ENCODE measurements around the gene KLHDC7B. TPM values are rescaled to one million over a fixed set of nuclear protein-coding genes. Genes with fewer than 3 reads are reported as not detected.

KLHDC7B gene
- total RNA-seq (2022; extraction: Qiagen RNA extraction; ENCODE audit: low read depth) = 0.03 TPM in 2 of 5 replicates, not detected in the others

DNA sequence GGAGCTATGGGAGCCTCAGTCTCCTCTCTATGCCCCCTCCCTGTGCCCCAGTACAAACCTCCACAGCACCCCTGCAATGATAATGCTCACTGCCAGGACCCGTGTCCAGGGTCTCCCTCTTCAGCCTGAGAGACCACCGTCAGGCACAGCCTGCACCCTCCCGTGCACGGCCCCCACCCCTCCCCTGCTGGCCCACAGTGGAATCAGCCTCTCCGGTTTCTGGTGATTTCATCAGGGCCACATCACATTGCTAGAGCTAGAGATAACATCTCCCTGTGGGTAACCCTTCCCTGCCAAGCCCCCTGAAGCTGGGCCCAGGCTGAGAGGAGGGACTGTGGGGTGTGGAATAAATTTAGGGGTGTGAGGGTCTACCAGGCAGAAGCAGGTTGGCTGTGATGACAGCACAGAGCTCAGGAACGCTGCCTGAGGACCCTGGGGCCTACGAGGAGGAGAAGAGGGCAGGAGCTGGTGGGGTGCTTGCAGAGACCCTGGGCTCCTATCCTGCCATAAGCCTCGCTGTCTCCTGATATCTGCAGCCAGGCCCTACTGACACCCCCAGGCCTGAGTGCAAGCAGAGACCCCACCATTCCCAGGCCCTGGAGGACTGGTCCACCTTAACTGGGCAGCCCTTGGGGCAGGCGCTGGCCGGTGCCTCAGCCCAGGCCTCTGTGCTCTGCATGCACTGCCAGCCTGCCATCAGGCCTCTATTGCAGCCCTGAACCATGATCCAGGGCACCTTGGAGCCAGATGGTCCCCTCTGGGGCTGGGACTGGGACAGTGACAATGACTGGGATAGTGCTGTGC, at the start of gene KLHDC7B:
KLHDC7B (plus strand) TSS at position 378 of the 804 bp plus-strand sequence; CDS start at position 723, 345 bp downstream.

DNA sequence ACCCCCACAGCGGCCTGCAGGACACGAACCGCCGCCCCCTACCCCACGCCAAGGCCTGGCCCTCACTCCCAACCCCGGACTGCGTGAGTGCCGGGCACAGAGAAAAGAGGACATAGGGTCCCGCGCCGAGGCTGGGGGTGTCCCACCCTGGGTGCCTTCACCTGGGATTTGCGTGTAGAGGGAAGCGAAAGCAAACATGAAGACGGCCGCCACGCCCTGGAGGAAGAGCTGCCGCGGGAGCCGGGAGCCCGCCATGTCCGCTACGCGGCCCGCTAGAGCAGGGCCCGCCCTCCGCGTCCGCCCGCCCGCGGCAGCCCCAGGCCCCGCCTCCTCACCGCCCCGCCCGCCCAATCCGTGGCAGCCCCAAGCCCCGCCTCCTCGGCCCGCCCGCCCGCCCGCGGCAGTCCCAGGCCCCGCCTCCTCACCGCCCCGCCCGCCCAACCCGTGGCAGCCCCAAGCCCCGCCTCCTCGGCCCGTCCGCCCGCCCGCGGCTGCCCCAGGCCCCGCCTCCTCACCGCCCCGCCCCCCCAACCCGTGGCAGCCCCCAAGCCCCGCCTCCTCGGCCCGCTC, 38.2 kb upstream of the KLHDC7B start, which contains the start of gene LMF2:
LMF2 (minus strand) TSS at position 282 of the 570 bp plus-strand sequence; CDS start at position 255, 27 bp downstream.

DNA sequence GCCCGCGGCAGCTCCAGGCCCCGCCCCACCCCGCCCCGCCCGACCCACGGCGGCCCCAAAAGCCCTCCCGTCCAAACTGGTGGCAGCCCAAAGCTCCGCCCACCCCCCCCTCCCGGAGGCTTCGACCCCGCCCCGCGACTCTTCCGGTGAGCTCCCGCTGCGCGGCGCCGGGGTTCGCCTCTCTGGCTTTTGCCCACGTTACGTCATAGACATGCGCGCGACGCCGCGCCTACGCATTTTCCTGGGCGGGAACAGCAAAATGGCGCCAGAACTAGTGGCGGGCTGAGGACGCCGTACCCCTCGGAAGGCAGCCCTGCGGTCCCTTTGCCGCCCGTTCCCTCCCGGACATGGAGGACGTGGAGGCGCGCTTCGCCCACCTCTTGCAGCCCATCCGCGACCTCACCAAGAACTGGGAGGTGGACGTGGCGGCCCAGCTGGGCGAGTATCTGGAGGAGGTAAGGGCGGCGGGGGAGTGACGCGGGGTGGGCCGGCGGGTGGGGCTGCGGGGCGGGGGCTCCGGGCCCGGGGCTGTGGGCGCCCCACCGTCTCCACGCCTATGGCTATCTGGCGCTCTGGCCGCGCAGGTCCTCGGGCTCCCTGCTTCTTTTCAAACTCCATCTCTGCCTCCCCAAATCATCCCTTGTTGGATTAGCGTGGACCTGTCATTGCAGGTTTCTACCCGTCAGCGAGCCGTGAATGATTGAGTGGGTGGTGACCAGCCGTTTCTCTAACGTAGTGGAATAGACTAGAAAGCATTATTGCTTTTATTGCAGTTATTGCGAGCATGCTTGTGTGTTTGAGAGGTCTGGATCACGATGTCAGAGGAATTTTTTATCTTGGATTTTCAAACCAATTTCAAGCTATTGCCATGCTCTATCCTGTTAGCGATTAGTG, 37.5 kb upstream of the KLHDC7B start, which contains the start of gene NCAPH2:
NCAPH2 (plus strand) TSS at position 234 of the 894 bp plus-strand sequence; CDS start at position 348, 114 bp downstream.

GRCh38 chr22:50525104-50525857, 20.4 kb upstream of the KLHDC7B start, which contains the start of gene SCO2:
Gene SCO2, minus strand, starts transcription at chr22:50525598. Its CDS starts 1,187 bp downstream, at chr22:50524411.

GRCh38 chr22:50529897-50530579, 15.7 kb upstream of the KLHDC7B start, which contains the start of gene TYMP:
Gene TYMP, minus strand, starts transcription at chr22:50530012. Its CDS starts 303 bp downstream, at chr22:50529709.

DNA sequence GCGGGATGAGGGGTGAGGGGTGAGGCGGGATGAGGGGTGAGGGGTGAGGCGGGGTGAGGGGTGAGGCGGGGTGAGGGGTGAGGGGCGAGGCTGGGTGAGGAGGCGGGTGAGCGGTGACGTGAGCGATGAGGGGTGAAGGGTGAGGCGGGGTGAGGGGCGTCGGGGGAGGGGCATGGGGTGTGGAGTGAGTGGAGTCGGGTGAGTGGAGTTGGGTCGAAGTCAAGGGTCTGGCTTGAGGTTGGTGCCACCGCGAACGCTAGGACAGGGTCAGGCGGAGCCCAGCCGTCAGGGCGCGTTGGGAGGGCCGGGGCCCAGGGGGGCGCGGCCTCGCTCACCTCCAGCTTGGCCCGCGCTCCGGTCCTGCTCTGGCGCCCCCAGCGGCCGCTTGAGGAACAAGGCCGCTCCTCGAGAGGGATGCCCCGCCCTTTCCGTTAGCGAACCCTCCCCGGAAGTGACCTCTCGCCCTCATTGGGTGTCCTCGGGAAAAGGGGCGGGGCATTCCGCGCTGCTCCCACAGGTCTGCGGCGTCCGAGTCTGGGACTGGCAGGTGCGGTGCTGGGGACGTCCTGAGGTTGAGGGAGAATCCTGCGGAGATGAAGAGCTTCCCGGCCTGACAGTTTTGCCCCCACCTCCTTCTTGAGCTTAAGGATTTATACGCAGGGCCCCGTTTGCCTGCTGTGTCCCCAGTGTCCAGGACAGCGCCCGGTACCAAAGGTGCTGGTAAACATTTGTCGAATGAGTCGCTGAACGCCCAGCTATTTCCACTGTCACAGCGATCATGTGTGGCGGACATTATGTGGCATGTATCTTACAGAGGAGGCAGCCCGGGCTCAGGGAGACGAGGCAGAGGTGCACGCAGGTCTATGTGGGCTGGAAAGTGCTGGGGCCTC, 17.1 kb downstream of the KLHDC7B start, which contains the start of gene SYCE3:
SYCE3 (minus strand) TSS at position 397 of the 890 bp plus-strand sequence. CDS start 6,514 bp downstream, outside the sequence.

DNA sequence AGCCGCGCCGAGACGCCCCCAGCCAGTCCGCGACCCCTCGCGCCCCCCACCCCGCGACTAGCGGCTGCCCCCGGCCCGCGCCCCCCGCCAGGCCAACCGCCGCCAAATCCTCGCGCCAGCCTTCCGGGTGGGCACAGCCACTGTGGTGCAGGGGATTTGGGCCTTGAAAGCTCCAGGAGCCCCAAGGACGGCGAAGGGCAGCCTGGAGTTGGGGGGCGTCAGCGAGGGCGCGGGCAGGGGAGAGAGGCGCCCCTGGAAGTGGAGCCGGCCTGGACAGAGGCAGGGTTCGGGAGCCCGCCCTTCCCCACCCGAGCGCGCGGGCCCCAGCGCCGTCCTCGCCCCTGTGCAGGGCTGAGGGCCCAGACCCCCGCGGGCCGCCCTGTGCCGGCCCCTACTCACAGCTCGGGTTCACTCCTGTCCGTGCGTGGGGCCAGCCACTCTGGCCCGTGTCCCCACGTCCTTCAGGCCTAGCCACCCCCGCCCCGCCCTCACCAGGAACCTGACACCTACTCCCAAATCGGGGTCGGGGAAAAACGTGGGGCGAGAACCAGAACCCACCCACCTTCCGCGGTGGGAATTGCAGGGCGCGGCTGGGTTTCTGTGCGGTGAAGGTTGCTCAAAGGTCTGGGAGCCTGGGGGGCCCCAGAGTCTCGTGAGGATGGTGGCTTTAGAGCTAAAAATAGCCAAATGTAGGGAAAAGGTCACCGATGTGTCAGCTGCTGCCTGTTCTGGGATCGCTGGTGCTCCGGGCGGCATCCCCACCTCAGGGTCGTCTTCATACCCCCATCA, 32.5 kb downstream of the KLHDC7B start, which contains the start of gene CPT1B:
CPT1B (minus strand) TSS at position 441 of the 789 bp plus-strand sequence. CDS start 512 bp downstream, outside the sequence.

DNA sequence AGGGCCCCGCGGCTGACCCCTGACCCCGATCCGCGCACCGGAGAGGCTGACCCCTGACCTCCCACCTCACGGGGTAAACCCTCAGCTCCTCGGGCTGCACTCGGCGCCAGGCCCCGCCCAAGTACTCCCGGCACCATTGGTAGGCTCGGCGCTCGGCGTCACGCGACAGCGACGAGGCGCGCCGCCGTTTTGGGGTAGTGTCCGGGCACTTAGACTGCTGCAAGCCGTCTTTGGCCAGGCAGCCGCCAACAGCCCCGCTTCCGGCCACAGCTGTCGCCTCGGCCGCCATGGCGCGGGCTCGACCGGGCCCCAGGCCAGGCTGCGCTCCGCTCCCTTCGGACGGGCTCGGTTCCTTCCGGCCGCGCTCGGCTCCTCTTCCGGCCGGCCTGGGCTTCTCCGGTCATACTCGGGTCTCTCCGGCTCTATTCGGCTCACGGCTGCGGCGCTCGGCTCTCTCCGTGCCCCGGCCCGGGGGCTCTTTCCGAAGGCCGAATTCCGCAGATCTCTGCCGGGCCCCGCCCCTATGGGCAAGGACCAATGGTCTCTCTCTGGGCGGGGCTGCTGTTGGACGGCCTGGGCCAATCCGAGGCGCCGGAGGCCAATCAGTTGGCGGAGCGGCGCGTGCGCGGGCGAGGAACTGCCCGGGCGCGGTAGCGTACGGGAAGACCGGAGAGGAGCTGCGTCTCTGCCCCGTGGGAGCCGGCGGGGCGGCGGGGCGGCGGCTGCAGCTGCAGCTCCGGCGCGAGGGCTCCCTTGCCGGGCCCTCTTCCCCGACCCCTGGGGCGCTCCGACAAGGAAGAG, 37.0 kb downstream of the KLHDC7B start, which contains the start of gene CHKB:
CHKB (minus strand) TSS at position 357 of the 801 bp plus-strand sequence; CDS start at position 289, 68 bp downstream.

GRCh38 chr22:50600538-50600937, 54.8 kb downstream of the KLHDC7B start, which contains the start of gene MAPK8IP2:
Gene MAPK8IP2, plus strand, starts transcription at chr22:50600793. Its CDS starts 26 bp downstream, at chr22:50600819.

Other genes with a start within 250 kb of the KLHDC7B start
- 85.8 to 126 TPM (median 108 TPM) in 5 replicates for gene PLXNB2, start 238.3 kb upstream of the KLHDC7B start, total RNA-seq (2022; extraction: Qiagen RNA extraction; ENCODE audit: low read depth)
- gene DENND6B, start 218.9 kb upstream of the KLHDC7B start, total RNA-seq (2022; extraction: Qiagen RNA extraction; ENCODE audit: low read depth) = 2.1 to 3.3 TPM (median 2.7 TPM) in 5 replicates
- 9.1 to 13.3 TPM (median 12.2 TPM) in 5 replicates for gene PPP6R2, start 202.6 kb upstream of the KLHDC7B start, total RNA-seq (2022; extraction: Qiagen RNA extraction; ENCODE audit: low read depth)
- 16.2 to 27.1 TPM (median 24.2 TPM) in 5 replicates for gene SBF1, start 70.9 kb upstream of the KLHDC7B start, total RNA-seq (2022; extraction: Qiagen RNA extraction; ENCODE audit: low read depth)
- 0.31 to 0.77 TPM (median 0.56 TPM) in 5 replicates for gene ADM2, start 64.4 kb upstream of the KLHDC7B start, total RNA-seq (2022; extraction: Qiagen RNA extraction; ENCODE audit: low read depth)
- gene MIOX, start 59.0 kb upstream of the KLHDC7B start, total RNA-seq (2022; extraction: Qiagen RNA extraction; ENCODE audit: low read depth) = not detected in 5 replicates
- 28.1 to 51.7 TPM (median 41.4 TPM) in 5 replicates for gene LMF2, start 38.2 kb upstream of the KLHDC7B start, total RNA-seq (2022; extraction: Qiagen RNA extraction; ENCODE audit: low read depth)
- 31.1 to 37.8 TPM (median 35.9 TPM) in 5 replicates for gene NCAPH2, start 37.7 kb upstream of the KLHDC7B start, total RNA-seq (2022; extraction: Qiagen RNA extraction; ENCODE audit: low read depth)
- gene SCO2, start 20.3 kb upstream of the KLHDC7B start, total RNA-seq (2022; extraction: Qiagen RNA extraction; ENCODE audit: low read depth) = 4.4 to 8.2 TPM (median 6.7 TPM) in 5 replicates
- gene TYMP, start 15.9 kb upstream of the KLHDC7B start, total RNA-seq (2022; extraction: Qiagen RNA extraction; ENCODE audit: low read depth) = 10.8 to 21.9 TPM (median 18.6 TPM) in 5 replicates
- gene SYCE3, start 17.0 kb downstream of the KLHDC7B start, total RNA-seq (2022; extraction: Qiagen RNA extraction; ENCODE audit: low read depth) = 0.56 to 0.66 TPM (median 0.58 TPM) in 3 of 5 replicates, not detected in the others
- 7.5 to 14.2 TPM (median 13.8 TPM) in 5 replicates for gene CPT1B, start 32.5 kb downstream of the KLHDC7B start, total RNA-seq (2022; extraction: Qiagen RNA extraction; ENCODE audit: low read depth)
- 14.3 to 23.0 TPM (median 18.5 TPM) in 5 replicates for gene CHKB, start 37.0 kb downstream of the KLHDC7B start, total RNA-seq (2022; extraction: Qiagen RNA extraction; ENCODE audit: low read depth)
- gene MAPK8IP2, start 54.9 kb downstream of the KLHDC7B start, total RNA-seq (2022; extraction: Qiagen RNA extraction; ENCODE audit: low read depth) = 2.2 to 4.2 TPM (median 3.8 TPM) in 5 replicates
- gene ARSA, start 82.3 kb downstream of the KLHDC7B start, total RNA-seq (2022; extraction: Qiagen RNA extraction; ENCODE audit: low read depth) = 15.6 to 27.5 TPM (median 19.6 TPM) in 5 replicates
- gene SHANK3, start 126.9 kb downstream of the KLHDC7B start, total RNA-seq (2022; extraction: Qiagen RNA extraction; ENCODE audit: low read depth) = 3.0 to 6.1 TPM (median 4.6 TPM) in 5 replicates
- gene ACR, start 192.3 kb downstream of the KLHDC7B start, total RNA-seq (2022; extraction: Qiagen RNA extraction; ENCODE audit: low read depth) = 0.25 TPM in 1 of 5 replicates, not detected in the others
- gene RABL2B, start 237.7 kb downstream of the KLHDC7B start, total RNA-seq (2022; extraction: Qiagen RNA extraction; ENCODE audit: low read depth) = 14.7 to 21.6 TPM (median 19.8 TPM) in 5 replicates